ENCODE data around the gene CD80.
A peak's percentile ranks its signal among the peaks of the same experiment; 100 is the strongest.
"Not testable (repeated sequence)": the region's sequence is repeated elsewhere in the genome, so short reads cannot be mapped to it uniquely, and the experiment has no call there.

The CD80 gene

DNA sequence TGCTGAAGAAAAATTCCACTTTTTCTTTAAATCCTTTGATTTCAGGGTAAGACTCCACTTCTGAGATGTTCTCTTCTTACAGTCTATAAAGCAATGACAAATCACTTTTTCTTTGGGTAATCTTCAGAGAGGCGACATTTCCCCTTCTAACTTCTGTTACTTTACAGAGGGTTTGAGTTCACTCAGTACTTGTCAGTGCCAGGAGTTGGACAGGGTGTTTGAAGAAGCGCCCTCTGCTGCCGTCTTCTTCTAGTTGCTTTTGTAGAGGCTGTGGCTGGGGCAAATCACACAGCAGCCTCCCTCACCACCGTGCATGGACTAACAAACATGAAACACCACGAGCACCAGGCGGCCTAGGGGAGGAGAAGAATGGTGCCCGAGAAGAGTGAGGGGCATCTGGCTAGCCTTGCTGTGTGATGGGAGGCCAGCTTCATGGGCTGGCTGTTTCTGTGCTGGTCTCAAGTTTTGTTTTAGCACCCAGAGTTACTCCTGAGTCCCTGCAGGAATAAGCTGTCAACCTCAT is at the start of gene CD80:
CD80 (minus strand) TSS at position 174 of the 523 bp plus-strand sequence. CDS start 1,886 bp downstream, outside the sequence.
- intact Hi-C loops (cut with DNase I) = no loop called here
- peak in 2 of 10 donors; percentile 19 to 26 for DNase-seq

GRCh38 chr3:119608405-119609000 is 49.1 kb upstream of the CD80 start:
- no peak for DNase-seq

DNA sequence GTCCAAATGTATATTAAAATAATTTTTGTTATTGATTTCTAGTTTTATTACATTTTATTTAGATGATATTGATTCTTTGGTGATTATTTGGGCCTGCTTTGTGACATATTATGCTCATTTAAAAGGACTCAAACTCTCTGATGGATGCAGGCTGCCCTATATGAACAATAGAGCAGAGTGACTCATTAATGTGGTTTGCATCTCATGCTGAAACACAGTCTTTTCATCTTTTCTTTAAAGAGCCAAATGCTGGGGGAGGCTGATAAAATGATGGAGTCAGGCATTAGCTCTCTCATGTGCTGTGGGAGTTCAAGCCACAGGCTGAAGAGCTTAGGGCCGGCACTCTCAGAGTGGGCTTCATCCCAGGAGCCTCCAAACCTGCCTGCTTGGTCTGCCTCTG is 45.5 kb upstream of the CD80 start:
- intact Hi-C loops (cut with DNase I) = no loop called here

More at GRCh38 chr3:119608405-119609000, 49.1 kb upstream of the CD80 start:
- intact Hi-C loops (cut with DNase I) = no loop called here

DNA sequence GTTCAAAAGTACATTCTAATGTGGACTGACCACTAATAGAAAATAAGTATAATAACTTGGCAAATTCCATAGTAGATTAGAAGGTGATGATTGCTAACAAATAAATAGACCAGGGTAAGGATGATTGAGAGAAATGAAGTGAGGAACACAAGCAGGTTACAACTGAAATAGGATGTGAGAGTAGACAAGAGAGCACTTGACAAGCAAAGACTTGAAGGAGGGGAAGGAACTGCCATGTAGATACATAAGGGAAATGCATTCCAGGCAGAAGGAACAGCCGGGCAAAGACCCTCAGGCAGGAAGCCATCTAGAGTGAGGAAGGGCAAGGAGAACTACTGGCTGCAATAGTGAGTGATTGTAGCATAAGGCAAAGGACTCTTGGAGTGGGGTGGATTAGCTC is 43.3 kb upstream of the CD80 start:
- intact Hi-C loops (cut with DNase I) = no loop called here
- no peak for DNase-seq

More for the DNA sequence above, 45.5 kb upstream of the CD80 start:
- no peak for DNase-seq

DNA sequence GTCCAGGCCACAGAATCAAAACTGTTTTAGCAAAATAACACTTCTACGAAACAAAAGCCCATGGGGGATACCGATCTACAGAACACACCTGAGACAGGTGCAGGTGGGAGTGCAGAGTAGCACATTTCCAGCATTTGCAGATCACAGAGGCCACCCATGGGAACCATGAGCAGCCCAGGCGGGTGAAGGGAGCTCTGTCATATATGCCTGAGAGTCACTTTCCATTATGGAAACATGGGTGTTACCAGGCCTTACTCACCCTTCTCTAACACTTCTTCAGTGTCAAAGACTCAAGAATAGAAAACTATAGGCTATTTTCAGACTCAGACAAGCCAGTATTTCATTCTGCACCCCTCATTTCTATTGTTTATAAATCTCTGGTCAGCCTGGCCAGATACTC is 41.7 kb upstream of the CD80 start:
- intact Hi-C loops (cut with DNase I) = no loop called here
- no peak for DNase-seq

GRCh38 chr3:119600732-119601131 is 41.3 kb upstream of the CD80 start:
- DNase-seq = peak in 1 of 10 donors; percentile 61
- intact Hi-C loops (cut with DNase I) = no loop called here

DNA sequence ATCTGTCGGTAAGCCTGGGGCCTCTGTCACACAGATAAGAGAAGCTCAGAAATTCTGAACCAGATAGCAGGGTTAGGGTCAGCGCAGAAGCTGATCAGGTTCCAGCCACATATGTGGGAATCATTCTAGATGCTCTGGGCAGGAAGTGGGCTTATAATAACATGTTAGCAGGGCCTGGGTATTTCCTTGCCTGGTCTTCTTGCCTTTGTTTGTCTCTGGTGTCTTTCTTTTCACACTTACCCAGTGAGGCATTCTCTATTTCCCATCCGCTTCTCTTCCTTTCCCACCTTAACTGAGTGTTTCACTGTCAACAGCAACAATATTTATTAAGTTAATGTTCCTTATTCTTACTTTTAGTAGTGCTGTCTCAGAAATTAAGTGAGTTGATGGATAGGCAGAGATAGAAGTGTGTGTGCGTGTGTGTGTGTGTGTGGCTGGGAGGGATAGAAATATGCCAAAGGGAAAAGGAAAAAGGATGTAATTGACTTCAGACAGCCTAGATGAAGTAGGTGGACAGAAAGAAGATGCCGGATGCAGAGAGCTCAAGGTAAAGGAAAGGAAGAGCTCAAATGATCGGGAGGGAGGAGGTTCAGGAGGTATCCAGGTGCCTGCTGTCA is 40.3 kb upstream of the CD80 start:
- no peak for DNase-seq
- intact Hi-C loops (cut with DNase I) = no loop called here

DNA sequence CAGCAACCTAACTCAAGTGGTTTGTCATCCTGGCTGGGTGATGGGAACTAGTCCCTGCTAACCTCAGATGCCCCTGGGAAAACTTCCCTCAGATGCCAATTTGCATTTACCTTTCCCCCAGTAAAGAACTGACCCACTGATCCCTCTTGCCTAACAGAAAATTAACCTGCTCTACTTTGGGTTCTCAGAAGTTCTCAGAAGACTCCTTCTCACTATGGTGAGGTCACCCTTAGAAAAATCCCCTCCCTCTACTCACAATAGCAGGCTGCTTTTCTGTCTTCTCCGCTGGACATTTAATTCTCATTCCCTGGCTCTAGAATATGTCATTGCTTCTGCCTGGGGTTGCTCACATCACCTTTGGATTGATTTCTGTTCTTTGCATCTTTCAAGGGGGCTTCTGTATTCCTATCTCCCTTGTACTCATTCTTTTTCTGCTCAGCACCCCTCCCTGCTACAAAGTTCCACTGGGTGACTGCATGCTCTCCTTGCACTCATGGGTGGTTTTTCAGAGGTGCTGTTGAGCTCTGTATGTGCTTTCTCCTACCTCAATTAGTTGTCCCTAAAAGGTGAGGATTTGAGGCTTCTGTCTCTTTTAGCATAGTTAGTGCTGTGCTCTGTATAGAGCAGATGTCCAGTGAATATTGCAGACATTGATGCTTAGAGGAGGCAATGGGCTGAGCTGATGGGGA is 39.1 kb upstream of the CD80 start:
- no peak for DNase-seq
- intact Hi-C loops (cut with DNase I) = no loop called here

GRCh38 chr3:119597548-119598288 is 38.3 kb upstream of the CD80 start, which contains the start of gene PLA1A:
TSS of gene PLA1A (plus strand) at chr3:119597885. CDS start at chr3:119597914, 29 bp downstream.
- no peak for DNase-seq

DNA sequence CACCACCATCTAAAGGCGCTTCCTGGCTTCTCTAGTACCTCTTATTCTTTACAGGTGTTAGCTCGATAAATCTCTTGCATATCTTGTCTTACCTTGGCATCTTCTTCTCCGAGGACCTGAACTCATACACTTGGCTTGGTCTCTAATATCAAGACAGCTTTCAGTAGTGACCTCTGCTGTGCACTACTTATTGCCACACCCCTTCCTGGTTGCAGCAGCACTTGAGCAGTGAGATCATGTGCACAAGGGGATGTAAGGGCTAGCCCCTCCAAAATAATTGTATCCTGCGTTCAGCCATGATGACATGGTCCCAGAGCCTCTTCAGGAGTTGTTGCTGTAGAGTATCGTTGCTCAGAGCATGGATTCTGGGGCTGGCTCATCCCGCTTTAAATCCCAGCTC is 37.0 kb upstream of the CD80 start:
- intact Hi-C loops (cut with DNase I) = no loop called here
- no peak for DNase-seq

More at GRCh38 chr3:119597548-119598288, 38.3 kb upstream of the CD80 start, which contains the start of gene PLA1A:
- intact Hi-C loops (cut with DNase I) = no loop called here

DNA sequence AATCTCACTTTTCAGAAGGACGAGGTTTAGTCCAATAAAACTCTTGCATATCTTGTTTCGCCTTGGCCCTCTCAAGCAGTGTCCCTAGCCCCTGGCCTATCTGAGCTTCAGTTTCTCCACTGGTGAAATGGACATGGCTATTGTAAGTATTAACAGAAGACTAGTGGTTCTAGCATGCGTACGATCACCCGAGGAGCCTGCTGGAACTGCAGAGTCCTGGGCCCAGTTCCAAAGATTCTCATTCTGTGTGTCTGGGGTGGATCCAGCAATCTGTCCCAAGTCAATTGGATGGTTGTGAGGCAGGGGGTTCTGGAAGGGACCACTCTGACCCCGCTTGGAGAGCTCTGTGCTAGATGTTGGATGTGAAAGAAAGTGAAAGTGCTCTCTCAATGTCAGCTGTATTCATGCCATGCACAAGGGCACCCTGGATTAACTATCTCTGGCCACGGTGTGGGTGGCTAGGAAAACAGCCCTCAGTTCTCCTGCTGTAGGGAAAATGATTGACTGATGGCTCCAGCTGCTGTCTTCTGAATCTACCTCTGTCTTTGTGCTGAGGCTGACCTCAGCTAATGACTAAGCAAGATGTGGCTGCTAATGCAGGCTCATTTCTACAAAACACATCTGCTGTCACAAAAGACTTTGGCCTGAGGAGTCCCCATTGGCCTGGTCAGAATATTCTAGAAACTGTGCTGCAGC is 36.4 kb upstream of the CD80 start:
- intact Hi-C loops (cut with DNase I) = no loop called here
- DNase-seq = no peak

- intact Hi-C loops (cut with DNase I) = not testable (repeated sequence)
Measured at GRCh38 chr3:119594929-119595328, 35.5 kb upstream of the CD80 start.

GRCh38 chr3:119594066-119594465 is 34.7 kb upstream of the CD80 start:
- DNase-seq = no peak
- intact Hi-C loops (cut with DNase I) = no loop called here

More at GRCh38 chr3:119594929-119595328, 35.5 kb upstream of the CD80 start:
- not testable (repeated sequence) for DNase-seq

DNA sequence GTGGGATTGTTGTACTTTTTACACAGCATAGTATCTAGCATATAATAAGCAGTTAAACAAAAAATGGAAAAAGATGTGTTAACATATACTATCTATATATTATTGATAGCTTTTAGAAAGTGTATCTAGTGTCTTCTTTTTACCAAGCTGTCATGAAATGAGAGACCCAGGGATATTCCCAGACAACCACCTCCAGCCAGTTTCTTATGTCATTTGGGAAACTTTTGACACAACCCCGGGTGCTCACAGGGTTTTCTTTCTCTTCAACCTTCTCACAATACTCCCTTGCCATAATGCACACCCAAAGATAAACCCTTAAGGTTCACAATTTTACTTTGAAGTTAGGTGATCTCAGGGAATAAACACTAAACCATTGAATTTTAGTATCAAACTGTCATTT is 33.4 kb upstream of the CD80 start:
- intact Hi-C loops (cut with DNase I) = no loop called here
- DNase-seq = no peak

- DNase-seq = no peak
- intact Hi-C loops (cut with DNase I) = no loop called here
Measured at GRCh38 chr3:119590706-119591105, 31.3 kb upstream of the CD80 start.

- no peak for DNase-seq
- intact Hi-C loops (cut with DNase I) = no loop called here
Measured at GRCh38 chr3:119589102-119589773, 29.8 kb upstream of the CD80 start.

DNA sequence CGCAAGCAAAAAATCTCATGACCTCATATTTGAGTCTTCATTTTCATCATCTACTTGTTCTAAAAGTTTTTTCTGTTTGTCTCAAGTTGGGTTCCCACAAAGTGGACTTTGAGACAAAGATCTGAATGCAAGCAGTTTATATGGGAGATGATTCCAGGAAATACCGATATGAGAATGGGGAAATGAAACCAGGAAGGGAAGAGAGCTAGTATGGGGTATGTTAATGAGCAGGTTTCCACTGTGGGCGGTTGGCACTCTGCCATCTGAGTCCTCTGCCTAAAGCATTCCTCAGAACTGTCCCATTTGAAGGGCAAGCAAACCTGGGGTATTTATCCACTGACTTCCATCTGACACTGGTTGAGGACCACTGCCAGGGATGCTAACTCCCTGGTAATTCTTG is 28.7 kb upstream of the CD80 start:
- peak in 2 of 10 donors; percentile 31 to 63 for DNase-seq

DNA sequence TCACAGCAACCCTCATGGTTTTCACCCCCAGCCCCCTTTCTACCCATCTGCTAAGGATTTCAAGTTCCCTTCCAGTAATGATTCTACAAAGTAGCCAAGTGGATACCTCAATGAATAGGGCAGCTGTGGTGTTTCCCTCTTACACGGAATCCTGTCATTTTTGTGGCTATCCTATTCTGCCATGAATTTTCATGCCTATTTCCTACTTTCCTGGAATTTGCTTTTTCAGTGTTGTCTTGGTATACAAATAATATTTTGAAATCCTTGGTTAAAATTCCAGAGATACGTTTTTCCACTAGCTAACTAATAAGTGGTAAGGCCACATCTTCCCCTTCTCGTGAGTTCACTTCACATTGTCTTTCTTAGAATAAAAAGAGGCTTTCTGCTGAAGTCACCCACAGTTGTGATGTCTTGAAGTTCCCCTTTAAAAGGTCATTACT is 27.3 kb upstream of the CD80 start:
- no peak for DNase-seq
- intact Hi-C loops (cut with DNase I) = no loop called here

More for the DNA sequence above, 28.7 kb upstream of the CD80 start:
- intact Hi-C loops (cut with DNase I) = no loop called here

- intact Hi-C loops (cut with DNase I) = no loop called here
- DNase-seq = peak in 1 of 10 donors; percentile 59
Measured at GRCh38 chr3:119585856-119586570, 26.6 kb upstream of the CD80 start.

Measured in posterior cingulate gyrus (tissue), 11 donors.